GM18907 (cell line): ENCODE measurements around the gene SSU72.

Source experiments
- ATAC-seq: cut with Tn5 transposase; IDR thresholded peaks from one replicate; pipeline ENCODE4 v1.9.1; 2021; ENCODE audit warnings: mild to moderate bottlenecking, moderate library complexity; ENCODE audit not compliant: unreplicated experiment

The SSU72 gene

DNA sequence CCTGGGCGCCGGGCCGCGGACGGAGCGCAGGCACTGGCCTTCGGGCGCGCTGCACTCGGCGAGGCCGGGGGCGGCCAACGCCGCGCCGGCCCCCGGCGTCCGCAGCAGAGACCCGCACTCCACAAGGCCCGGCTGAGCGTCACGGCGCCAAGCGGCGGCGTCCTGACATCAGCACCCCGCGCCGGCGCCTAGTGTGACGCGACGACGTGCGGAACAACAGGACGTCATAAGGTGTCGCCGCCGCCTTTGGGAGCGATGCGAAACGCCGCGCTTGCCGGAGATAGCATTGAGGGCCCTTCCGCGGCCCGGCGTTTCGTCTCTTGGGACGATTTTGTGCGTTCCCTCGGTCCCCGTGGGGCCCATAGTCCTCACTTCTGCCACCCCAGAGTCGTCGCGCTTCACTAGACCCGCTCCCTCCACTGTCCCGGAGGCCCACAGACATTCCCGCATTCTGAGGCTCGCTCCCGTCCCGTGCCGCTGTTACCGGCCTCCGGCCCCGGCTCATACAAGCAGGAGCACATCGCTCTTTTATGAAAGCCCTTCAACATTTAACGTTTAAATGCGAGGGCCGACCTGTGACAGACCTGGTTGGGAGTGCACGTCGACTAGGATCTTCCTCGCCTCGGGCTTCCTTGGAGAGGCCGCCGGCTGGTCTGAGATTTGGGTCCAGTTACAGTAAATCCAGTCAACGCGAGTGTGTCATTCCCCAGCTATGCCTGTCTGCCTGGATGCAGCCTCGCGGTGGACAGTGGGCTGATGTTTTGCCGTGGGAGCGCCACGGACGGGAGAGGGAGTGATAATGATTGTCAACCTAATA, at the start of gene SSU72:
Gene SSU72, minus strand, starts transcription at position 143 of the 817 bp plus-strand sequence. CDS start 306 bp downstream, outside the sequence.
- peak; percentile 78 for ATAC-seq

DNA sequence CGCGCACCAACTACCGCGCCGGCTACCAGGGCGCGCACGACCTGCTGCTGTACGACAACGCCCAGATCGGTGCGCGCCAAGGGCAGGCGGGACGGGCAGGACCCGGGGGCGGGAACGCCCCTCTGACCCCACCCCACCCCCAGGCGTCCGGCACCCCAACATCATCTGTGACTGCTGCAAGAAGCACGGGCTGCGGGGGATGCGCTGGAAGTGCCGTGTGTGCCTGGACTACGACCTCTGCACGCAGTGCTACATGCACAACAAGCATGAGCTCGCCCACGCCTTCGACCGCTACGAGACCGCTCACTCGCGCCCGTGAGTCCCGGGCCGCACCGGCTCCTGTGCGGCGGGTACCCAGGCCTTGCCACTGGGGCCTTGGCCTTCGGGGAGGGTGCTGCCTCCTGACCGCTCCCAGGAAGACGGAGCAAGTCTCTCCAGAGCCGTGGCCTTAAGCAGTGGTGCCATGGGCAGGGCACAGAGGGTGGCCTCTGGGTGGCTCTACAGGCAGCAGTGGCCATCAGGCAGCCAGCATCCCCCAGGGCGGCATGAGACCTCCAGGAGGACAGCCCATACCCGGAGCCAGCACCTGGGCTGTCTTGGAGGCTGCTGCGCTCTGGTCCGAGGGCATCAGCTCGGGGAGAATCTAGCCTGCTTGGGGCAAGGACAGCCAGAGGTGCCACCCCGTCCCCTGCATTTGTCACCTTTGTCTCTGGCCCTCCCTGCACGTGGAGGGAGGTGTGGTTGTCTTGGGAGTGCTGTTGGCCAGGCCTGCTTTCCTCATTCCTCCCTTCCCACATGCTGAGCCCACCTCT, 49.2 kb upstream of the SSU72 start:
- no peak for ATAC-seq

DNA sequence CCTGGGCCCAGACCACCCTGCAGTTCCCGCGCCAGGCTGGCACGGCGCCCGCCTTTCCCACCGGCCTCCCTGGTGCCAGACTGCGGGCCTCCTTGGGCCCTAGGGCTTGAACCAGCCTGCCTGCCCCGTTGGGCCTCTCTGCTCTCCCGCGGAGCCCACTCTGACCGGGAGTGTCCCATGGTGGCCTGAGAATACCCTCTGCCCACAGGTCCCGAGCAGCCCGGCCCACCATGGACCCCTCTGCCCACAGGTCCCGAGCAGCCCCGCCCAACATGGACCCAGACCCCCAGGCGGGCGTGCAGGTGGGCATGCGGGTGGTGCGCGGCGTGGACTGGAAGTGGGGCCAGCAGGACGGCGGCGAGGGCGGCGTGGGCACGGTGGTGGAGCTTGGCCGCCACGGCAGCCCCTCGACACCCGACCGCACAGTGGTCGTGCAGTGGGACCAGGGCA, 48.5 kb upstream of the SSU72 start:
- ATAC-seq: no peak

DNA sequence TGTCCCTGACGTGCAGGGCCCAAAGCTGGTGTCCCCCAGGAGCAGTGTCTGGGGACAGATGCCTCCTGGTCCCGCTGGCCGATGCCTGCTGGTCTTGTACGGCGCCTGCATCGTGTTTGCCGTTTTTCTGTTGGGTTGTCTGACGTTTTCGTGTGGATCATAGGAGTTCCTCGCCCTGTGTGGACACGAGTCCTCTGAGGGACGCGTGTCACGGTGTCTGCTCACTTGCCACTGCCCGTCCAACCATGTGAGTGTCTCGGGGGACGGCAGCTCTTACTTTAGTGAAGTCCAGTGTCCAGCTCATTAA, 48.1 kb upstream of the SSU72 start:
- no peak for ATAC-seq

DNA sequence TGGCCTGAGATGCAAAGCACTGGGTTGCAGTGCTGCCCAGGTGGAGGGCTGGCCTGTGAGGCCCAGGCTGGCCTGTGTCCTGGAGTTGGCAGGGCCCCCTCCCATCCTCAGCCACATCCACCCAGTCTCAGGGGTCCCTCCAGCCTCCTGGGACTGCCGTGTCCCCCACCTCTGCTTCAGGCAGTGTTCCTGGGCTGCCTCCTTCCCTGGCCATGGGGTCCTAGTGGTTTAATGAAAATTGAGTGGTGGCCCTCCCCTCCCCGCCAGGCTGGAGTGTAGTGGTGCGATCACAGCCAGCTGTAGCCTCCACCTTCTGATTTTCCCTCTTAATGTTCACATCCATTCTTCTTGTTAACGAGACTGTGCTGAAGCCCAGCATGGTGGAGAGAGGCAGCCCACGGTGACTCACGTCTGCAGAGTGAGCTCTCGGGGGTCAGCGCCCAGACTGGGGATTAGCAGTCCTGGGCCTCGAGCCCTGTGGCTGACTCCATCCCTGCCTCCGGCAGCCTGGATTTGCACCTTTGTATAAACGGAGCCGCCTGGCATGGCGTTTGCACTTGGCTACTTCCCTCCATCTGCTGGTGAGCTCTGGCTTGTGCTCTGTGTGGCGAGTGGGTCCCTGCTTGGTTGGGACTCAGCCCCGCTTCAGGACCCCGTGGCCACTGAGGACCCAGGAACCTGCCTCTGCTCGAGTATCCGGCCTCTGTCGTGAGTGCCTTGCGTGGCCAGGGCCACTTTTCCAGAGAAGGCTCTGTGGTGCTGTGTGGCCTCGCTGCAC, 47.5 kb upstream of the SSU72 start:
- no peak for ATAC-seq

DNA sequence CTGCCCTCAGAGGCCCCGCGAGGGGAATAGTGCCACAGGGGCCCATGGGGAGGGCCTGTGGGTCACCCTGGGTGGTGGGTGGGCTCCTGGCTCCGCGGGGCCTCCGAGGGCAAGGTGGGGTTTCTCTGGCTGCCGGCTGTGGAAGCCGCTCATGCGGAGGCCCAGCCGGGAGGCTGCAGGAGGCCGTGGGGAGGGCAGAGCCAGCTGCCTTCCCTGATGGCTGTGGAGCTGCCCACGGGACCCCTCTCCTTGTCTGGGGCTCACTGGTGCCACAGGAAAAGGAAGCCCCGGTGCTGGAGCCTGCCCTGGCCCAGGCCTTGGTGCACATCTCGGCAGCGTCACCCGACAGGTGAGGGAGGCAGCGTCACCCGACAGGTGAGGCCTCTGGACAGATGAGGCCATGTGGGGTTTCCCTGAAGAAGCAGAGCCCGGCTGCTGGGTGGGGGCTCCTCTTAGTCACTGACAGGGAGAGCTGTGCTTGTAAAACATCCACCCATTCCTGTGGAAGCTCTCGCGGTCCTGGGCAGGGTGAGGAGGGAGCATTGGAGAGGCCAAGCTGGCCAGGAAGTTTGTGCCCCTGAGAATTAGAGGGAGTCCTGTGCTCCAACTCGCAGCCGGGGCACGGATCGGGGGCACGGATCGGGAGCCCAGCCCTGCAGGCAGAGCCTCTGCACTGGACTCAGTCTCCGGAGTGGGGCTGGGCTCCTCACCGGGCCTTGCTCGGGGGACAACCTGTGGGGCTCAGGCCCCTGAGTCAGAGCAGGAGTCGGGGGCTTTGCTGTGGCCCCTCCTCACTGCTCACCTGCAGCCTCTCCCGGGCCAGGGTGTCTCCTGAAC, 46.7 kb upstream of the SSU72 start:
- ATAC-seq: no peak

DNA sequence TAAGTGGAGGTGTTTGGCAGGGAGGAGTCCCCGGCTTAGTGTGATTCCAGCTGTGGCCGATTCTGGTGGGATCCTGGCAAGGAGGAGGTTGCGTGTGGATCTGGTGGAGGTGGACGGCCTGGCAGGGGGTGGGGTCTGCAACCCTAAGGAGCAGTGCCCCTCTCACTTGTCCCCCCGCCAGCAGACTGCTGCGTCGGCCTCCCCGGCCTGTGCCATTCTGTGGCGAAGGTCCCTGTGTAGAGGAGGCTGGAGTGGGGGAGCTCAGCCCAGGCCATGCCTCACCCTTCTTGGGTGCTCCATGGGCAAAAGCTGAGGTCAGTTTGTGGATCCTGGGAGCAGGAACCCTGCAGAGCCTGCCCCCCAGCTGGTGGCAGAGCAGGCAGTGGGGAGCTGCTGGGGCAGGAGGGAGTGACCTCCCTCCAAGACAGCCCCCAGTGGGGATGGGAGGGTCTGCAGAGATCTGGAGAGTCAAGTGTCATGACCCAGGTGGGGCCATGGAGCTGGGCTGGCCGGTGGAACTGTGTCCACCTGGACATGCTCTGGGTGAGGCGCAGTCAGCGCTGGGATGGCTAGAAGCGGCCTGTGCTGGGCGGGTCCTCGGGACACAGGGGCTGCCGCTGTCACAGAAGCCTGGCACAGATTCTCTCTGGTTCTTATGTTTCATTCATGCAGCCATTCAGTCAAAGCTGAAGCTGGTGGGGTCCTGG, 45.9 kb upstream of the SSU72 start:
- ATAC-seq: no peak

DNA sequence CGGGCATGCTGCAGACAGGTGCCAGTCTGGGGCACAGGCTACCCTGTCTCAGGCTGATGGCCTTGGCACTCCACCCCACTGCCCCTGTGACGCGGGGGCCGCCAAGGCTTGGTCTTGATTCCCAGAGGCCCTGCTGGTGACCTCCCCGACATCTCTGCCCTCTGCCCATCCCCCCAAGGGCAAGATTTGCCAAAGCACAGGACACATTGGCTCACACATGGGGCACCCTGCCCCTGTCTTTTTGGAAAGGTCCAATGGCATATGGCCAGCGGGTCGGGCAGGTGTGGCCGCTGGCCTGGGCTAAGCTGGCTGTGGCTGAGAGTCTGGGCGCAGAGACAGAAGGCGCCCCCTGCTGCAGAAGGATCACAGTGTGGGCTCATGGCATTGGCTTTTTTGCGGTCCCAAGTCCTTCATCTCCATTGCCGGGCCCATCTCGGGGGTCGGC, 45.3 kb upstream of the SSU72 start:
- ATAC-seq: no peak

DNA sequence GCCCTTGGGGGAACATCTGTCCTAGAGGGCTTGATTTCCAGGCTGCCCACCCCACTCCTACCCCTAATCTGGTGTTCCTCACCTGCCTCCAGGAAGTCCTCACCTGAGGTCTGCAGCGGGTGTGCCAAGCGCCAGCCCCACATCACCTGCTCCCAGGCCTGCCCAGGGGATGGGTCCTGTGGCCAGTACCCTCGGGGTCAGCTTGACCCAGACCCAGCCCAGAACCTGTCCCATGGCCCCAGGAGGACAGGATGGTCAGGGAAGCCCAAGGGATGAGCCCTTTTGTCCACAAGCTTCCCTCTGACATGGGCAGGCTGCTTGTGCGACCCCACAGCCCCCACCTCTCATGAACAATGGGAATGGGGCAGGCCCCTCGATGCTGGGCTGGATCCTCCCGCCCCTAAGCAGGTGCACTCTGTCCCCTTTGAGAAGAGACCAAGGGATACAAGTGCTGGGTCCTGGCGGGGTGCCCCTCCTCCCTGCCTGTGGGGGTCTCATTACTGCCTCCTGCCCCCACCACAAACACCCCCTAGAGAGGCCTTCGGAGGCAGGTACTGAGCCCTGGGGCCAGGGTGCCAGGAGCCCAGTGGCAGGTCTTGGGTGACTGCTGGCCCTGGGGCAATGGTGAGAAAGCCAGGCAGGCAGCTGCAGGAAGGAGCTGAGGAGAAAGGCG, 43.9 kb upstream of the SSU72 start:
- no peak for ATAC-seq

DNA sequence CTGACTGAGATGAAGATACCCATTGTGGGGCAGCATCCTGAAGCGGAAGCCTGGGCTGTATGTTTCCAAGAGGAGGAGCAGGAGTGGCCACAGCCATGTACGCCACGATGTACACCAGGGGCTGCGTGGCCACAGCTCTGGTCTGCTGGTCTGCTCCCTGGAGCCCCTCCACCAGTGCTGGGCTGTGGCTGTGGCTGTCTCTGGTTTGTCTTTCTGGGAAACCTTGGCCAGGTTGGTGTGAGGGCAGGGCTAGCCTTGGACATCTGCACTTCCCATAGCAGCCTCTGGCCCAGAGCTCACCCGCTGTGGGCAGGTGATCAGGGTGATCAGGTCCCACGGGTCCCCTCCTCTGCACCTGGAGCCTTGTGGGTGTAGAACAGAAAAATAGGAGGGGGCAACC, 43.3 kb upstream of the SSU72 start:
- ATAC-seq: no peak

DNA sequence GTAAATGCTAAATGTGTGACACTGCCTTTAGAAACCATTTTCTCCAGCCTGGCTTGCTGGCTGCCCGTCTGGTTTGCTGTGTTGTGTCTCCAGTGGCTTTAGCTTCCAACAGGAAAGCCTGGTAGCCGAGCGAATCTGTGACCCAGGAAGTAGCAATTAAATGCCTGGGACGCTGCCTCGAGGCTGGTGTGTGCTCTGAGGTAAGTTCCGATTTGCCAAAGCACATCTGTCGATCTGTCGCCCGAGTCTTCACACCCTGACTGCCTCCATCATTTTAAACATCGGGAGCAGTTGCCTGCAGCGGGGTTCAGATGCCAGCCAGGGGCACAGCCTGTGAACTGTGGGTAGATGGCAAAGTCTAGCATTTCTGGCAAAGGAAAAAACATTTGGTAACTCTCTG, 42.9 kb upstream of the SSU72 start:
- ATAC-seq: no peak

DNA sequence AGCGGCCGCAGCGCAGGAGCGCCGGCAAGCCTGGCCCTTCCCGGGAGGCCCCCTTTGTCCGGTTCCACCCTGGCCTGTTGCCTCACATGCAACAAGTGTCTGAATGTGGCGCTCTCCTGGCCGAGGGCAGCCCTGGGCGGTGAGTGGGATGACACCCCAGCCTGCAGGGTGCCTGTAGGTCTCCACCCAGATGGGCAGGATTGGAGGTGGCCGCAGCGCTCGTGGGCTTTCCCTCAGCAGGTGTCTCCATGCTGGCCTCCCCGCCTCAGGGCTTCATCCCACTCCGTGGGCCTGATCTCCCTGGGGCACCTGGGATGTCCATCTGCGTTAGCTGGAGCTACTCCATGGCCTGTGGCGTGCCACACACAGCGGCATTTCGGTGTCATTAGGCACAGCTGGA, 42.2 kb upstream of the SSU72 start:
- ATAC-seq: no peak

DNA sequence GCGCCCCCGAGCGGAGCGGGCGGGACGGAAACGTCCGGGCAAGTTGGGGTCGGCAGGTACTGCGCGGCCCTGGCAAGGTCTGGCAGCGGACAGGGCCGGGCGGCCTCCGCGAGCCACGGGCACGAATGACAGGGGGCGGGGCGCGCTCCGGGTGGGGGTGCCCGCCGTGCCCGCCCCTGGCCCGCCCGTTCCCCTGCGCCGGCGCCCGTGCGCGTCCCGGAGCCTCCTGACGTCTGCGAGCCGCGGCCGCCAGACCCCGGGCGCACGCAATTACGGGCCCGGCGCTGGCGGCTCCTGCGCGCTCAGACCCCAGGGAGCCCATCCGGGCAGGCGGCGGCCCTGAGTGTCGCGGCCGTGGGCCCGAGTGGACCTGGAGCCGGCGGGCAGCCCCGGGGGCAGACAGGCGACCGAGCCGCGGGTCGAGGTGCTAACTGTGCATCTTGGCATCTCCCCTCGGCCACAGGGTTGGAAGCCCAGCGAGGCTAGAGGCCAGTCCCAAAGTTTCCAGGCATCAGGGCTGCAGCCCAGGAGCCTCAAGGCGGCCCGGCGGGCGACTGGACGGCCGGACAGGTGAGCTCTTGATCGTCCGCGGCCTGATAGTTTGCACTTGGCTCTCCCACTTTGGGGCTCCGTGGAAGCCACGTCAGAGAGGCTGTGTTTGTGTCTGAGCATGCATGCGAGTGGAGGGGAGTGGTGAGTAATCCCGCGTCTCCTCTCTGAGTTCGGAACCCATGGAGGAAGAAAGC, 41.6 kb upstream of the SSU72 start:
- ATAC-seq: peak; percentile 24

DNA sequence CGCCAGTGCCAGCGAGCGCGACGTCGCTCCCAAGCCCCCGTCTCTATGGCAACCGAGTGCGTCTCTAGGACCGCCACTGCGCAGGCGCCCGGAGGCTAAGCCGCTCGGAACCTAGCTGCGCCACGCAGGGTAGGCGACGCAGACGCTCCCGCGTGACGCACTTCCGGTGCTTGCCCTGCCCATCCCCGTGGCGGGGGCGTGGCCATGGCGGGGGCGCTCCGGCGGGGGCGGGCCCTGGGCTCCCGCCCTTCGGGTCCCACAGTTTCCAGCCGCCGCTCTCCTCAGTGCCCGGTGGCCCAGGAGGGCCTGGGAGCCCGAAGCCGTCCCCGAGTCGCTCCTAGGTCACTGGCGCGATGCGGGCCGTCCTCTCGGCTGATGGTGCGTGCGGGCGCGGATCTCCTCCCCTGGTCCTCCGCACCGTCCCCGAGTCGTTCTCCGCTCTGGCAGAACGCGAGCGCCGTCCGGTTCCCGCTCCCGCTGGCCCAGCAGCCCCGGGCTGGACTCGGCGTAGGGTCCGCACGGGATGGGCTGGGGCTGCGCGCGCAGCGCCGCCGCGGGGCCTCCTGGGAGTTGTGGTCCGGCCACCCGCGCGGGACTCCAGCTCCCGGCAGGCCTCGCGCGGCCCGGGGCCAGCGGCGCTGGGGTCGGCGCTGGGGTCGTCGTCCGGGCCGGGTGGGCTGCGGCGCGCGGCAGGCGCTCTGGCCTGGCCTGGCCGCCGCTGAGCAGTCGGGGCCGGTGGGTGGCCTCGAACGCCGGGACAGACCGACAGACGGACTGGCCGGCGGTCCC, 40.8 kb upstream of the SSU72 start, which contains the start of gene MIB2:
Gene MIB2, plus strand, starts transcription at position 245 of the 789 bp plus-strand sequence. CDS start 7,953 bp downstream, outside the sequence.
- peak; percentile 81 for ATAC-seq

DNA sequence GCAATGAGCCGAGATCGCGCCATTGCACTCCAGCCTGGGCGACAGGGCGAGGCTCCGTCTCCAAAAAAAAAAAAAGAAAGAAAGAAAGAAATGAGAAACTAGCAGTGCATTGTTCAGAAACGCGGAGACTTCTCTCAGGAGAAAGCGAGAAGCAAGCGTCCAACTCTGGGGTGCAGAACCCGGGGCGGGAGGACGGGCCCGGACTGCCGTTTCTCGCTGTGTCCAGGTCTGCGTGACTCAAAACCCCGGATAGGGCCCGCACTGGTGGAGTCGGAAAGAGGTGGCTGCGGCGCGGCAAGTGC, 40.2 kb upstream of the SSU72 start:
- ATAC-seq: no peak

DNA sequence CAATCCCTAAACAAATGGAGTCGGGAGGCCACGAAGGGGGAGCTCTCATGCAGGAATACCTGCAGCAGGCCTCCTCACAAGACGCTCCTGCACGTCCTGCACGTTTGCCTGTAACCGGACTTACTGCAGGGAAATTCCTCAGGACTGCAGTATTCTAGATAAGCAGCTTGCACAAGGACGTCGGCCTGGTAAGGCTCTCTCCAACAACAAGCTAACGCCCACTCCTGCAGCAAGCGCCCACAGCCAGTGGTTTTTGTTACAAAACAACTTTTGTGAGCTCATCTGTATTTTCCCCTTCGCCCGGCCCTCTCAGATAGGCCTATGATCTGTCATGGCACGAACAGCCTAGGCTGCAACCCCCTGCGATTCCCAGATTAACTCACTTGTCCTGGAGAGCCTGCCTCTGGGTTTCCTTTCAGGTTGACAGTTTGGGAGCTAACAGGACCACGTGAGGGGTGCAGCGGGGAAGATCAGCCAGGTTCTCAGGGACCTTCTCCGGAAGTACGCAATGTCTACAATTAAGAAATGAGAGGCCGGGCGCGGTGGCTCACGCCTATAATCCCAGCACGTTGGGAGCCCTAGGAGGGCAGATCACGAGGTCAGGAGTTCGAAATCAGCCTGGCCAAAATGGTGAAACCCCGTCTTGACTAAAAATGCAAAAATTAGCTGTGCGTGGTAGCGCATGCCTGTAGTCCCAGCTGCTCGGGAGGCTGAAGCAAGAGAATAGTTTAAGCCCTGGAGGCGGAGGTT, 39.7 kb upstream of the SSU72 start:
- ATAC-seq: no peak

DNA sequence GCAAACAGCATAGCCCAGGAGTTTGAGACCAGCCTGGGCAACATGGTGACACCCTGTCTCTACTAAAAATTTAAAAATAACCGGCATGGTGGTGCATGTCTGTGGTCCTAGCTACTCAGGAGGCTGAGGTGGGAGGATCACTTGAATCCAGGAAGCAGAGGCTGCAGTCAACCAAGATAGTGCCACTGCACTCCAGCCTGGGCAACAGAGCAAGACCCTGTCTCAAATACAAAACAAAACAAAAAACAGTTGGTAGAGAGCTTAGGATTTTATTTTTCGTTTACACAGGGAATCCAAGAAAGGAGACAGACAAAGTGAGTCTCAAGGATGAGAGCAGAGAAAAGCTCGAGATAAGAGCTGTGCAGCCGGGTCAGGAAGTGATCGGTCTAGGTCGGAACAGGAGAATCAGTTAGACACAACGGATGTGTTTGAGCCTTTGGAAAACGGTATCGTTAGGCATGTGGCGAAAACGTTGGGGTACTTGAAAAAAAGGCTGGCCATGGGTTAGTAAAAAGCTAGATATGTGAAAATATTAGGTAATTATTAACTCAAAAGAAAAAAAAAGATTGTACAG, 38.9 kb upstream of the SSU72 start:
- ATAC-seq: no peak
